ENCODE results near the gene CYB561. TPM values are rescaled to one million over a fixed set of nuclear protein-coding genes. Genes with fewer than 3 reads are reported as not detected.
"Not testable (repeated sequence)": the region's sequence is repeated elsewhere in the genome, so short reads cannot be mapped to it uniquely, and the experiment has no call there.

The CYB561 gene
- total RNA-seq, 2 donors from 2014 or later = 13.4 to 13.7 TPM

GRCh38 chr17:63458478-63458877 is 12.4 kb upstream of the CYB561 start:
- no peaks in the 10 kb centered on the region for H3K4me1 ChIP-seq
- H3K36me3 ChIP-seq = no peaks in the 10 kb centered on the region

GRCh38 chr17:63455417-63455816 is 9.3 kb upstream of the CYB561 start:
- H3K36me3 ChIP-seq = no peaks in the 10 kb centered on the region
- no peaks in the 10 kb centered on the region for H3K9me3 ChIP-seq
- no peak for DNase-seq (ENCODE audit: low spot score)
- H3K27me3 ChIP-seq = no peaks in the 10 kb centered on the region
- H3K4me1 ChIP-seq = peaks cover 0 to 18% of the 10 kb centered on the region in 2 donors
- TF ChIP-seq CTCF (IDR thresholded peaks at IDR 0.05) = no peak
- H3K27ac ChIP-seq = no peak overlapping the region
- no peak overlapping the region for H3K4me3 ChIP-seq

More at GRCh38 chr17:63458478-63458877, 12.4 kb upstream of the CYB561 start:
- H3K9me3 ChIP-seq = no peaks in the 10 kb centered on the region
- TF ChIP-seq CTCF (IDR thresholded peaks at IDR 0.05) = no peak
- no peak overlapping the region for H3K4me3 ChIP-seq
- no peak for DNase-seq (ENCODE audit: low spot score)
- no peaks in the 10 kb centered on the region for H3K27me3 ChIP-seq
- H3K27ac ChIP-seq = no peak overlapping the region

- TF ChIP-seq CTCF (IDR thresholded peaks at IDR 0.05) = no peak
- Histone ChIP-seq H3K27me3 (no peaks in the 10 kb centered on the region), H3K9me3 (no peaks in the 10 kb centered on the region), H3K4me1 (peaks cover 0 to 23% of the 10 kb centered on the region in 2 donors), H3K4me3 (no peak overlapping the region), H3K27ac (no peak overlapping the region), H3K36me3 (no peaks in the 10 kb centered on the region)
- DNase-seq (ENCODE audit: low spot score) = no peak
Observed at GRCh38 chr17:63454915-63455314, 8.8 kb upstream of the CYB561 start.

- not testable (repeated sequence) for H3K36me3 ChIP-seq; H3K27me3 ChIP-seq; DNase-seq (ENCODE audit: low spot score); H3K27ac ChIP-seq; H3K4me3 ChIP-seq; H3K9me3 ChIP-seq
- H3K4me1 ChIP-seq = peaks cover 0 to 24% of the 10 kb centered on the region in 2 donors
Observed at GRCh38 chr17:63454357-63454756, 8.3 kb upstream of the CYB561 start.

- Histone ChIP-seq H3K4me1 (peaks cover 0 to 26% of the 10 kb centered on the region in 2 donors), H3K36me3 (no peaks in the 10 kb centered on the region), H3K4me3 (no peak overlapping the region), H3K9me3 (no peaks in the 10 kb centered on the region), H3K27ac (no peak overlapping the region), H3K27me3 (no peaks in the 10 kb centered on the region)
- DNase-seq (ENCODE audit: low spot score) = no peak
- TF ChIP-seq CTCF (IDR thresholded peaks at IDR 0.05) = no peak
Observed at GRCh38 chr17:63452962-63453551, 7.0 kb upstream of the CYB561 start.

GRCh38 chr17:63452046-63452961 is 6.2 kb upstream of the CYB561 start:
- Histone ChIP-seq H3K9me3 (no peaks in the 10 kb centered on the region), H3K4me1 (peaks cover 0 to 34% of the 10 kb centered on the region in 2 donors), H3K27ac (no peak overlapping the region), H3K36me3 (no peaks in the 10 kb centered on the region), H3K4me3 (no peak overlapping the region), H3K27me3 (no peaks in the 10 kb centered on the region)
- no peak for DNase-seq (ENCODE audit: low spot score)
- no peak for TF ChIP-seq CTCF (IDR thresholded peaks at IDR 0.05)

Data from right atrium auricular region (tissue), 2 donors.